CD14-positive monocyte (primary cell): ENCODE measurements around the gene RIMBP2. TPM values are rescaled to one million over a fixed set of nuclear protein-coding genes. Genes with fewer than 3 reads are reported as not detected.

Experiments used
- DNase-seq, 3 donors: peaks; one replicate each; pipeline ENCODE4 v3.0.0-alpha.2; 2011 to 2022
- H2AFZ ChIP-seq: 2 replicates; pipeline ENCODE4 v1.6.0; 2012; ENCODE audit warnings: mild to moderate bottlenecking, low read depth, low read length, inconsistent platforms; ENCODE audit not compliant: insufficient read depth, poor library complexity, severe bottlenecking
- H3K27ac ChIP-seq, 2 donors: 1 replicate in 1 of 2; 2 replicates in 1 of 2; pipeline ENCODE4 v1.5.1; 2012 to 2013; ENCODE audit warnings: low read length in 2 of 2, control low read depth in 1 of 2, inconsistent platforms in 1 of 2, low read depth in 1 of 2, mild to moderate bottlenecking in 1 of 2
- H3K27me3 ChIP-seq, 2 donors: one replicate each; pipeline versions ENCODE4 v1.6.0 to v1.6.1; 2011 to 2013; ENCODE audit warnings: low read length in 2 of 2; ENCODE audit not compliant: control insufficient read depth in 2 of 2, insufficient read depth in 2 of 2
- H3K36me3 ChIP-seq, 2 donors: replicated peaks in 1 of 2; 1 replicate in 1 of 2; 2 replicates in 1 of 2; pipeline versions ENCODE4 v1.5.1 to v1.6.1; 2012 to 2013; ENCODE audit warnings: low read length in 2 of 2, control low read depth in 1 of 2, inconsistent platforms in 1 of 2, mild to moderate bottlenecking in 1 of 2; ENCODE audit not compliant: insufficient read depth in 2 of 2, control insufficient read depth in 1 of 2
- H3K4me1 ChIP-seq, 2 donors: 1 replicate in 1 of 2; 2 replicates in 1 of 2; pipeline versions ENCODE4 v1.5.1 to v1.6.1; 2012 to 2013; ENCODE audit warnings: low read length in 2 of 2, control low read depth in 1 of 2, inconsistent platforms in 1 of 2, mild to moderate bottlenecking in 1 of 2, moderate library complexity in 1 of 2; ENCODE audit not compliant: insufficient read depth in 2 of 2, control insufficient read depth in 1 of 2
- H3K4me2 ChIP-seq: replicated peaks from 2 replicates; pipeline ENCODE3; 2012; ENCODE audit warnings: low read length, moderate library complexity, mild to moderate bottlenecking; ENCODE audit not compliant: poor library complexity, severe bottlenecking; ENCODE audit errors: extremely low read depth
- H3K4me3 ChIP-seq, 3 experiments: fragments of 200-600 bp in 1 of 3; sonication (generic) in 1 of 3; replicated peaks in 1 of 3; 1 replicate in 2 of 3; 2 replicates in 1 of 3; pipeline ENCODE4 v1.5.1; 2011 to 2013; ENCODE audit warnings: low read length in 3 of 3, mild to moderate bottlenecking in 3 of 3, control low read depth in 2 of 3, low read depth in 2 of 3, inconsistent platforms in 1 of 3, moderate library complexity in 1 of 3
- H3K79me2 ChIP-seq: 2 replicates; pipeline ENCODE4 v1.6.0; 2012; ENCODE audit warnings: mild to moderate bottlenecking, control low read depth, inconsistent platforms, low read length, moderate library complexity; ENCODE audit not compliant: insufficient read depth
- H3K9ac ChIP-seq: 2 replicates; pipeline ENCODE4 v1.6.0; 2017; ENCODE audit warnings: low read length, mild to moderate bottlenecking; ENCODE audit not compliant: insufficient read depth, poor library complexity, severe bottlenecking
- H3K9me3 ChIP-seq, 2 donors: replicated peaks in 1 of 2; 1 replicate in 1 of 2; 2 replicates in 1 of 2; pipeline versions ENCODE4 v1.5.1 to v1.6.1; 2012 to 2013; ENCODE audit warnings: low read length in 2 of 2, control low read depth in 1 of 2; ENCODE audit not compliant: control insufficient read depth in 1 of 2, insufficient read depth in 1 of 2
- H4K20me1 ChIP-seq: 2 replicates; pipeline ENCODE4 v1.6.0; 2012; ENCODE audit warnings: mild to moderate bottlenecking, low read length, control low read depth, moderate library complexity; ENCODE audit not compliant: insufficient read depth
- H3K27ac Mint-ChIP-seq, 7 donors: one replicate each; pipeline ENCODE4 v1.8.0; 2020; ENCODE audit warnings: mild to moderate bottlenecking in 7 of 7, mixed read lengths in 7 of 7, moderate library complexity in 6 of 7, inconsistent platforms in 2 of 7
- H3K27me3 Mint-ChIP-seq, 3 donors: one replicate each; pipeline ENCODE4 v1.8.0; 2021 to 2022; ENCODE audit warnings: low read depth in 3 of 3, mild to moderate bottlenecking in 3 of 3, mixed read lengths in 3 of 3, moderate library complexity in 3 of 3, inconsistent platforms in 1 of 3
- H3K36me3 Mint-ChIP-seq, 2 donors: one replicate each; pipeline ENCODE4 v1.8.0; 2020; ENCODE audit warnings: mixed read lengths in 2 of 2, inconsistent platforms in 1 of 2, mild to moderate bottlenecking in 1 of 2
- H3K4me1 Mint-ChIP-seq: one replicate; pipeline ENCODE4 v1.8.0; 2020; ENCODE audit warnings: mild to moderate bottlenecking, mixed read lengths
- H3K4me3 Mint-ChIP-seq, 2 donors: one replicate each; pipeline ENCODE4 v1.8.0; 2020; ENCODE audit warnings: mild to moderate bottlenecking in 2 of 2, mixed read lengths in 2 of 2, moderate library complexity in 1 of 2
- H3K9me3 Mint-ChIP-seq, 7 donors: one replicate each; pipeline ENCODE4 v1.8.0; 2020 to 2022; ENCODE audit warnings: mixed read lengths in 7 of 7, mild to moderate bottlenecking in 6 of 7, moderate library complexity in 6 of 7, inconsistent platforms in 2 of 7
- WGBS: methylation state at CpG from one replicate; pipeline ENCODE4 v1.1.5; 2013; ENCODE audit warnings: missing lambda C conversion rate; ENCODE audit not compliant: insufficient coverage; 5-methylcytosine and 5-hydroxymethylcytosine counted together
- intact Hi-C, 2 donors: fragments of 100-400 bp; cut with micrococcal nuclease; formaldehyde crosslinking; loops; one replicate each; pipeline versions ENCODE4 v1.15.0 to v1.15.1; 2023
- polyA plus RNA-seq, 3 donors: library from polyadenylated mRNA; depleted of rRNA in 1 of 3; unstranded in 2 of 3; stranded (reverse) in 1 of 3; fragments of 300-500 nt in 2 of 3; fragments of >200 nt in 1 of 3; fragmentation: Illumina TruSeq in 2 of 3; gene quantifications; 1 replicate in 2 of 3; 2 replicates in 1 of 3; pipeline ENCODE4 v1.2.3, GENCODE V29; 2012 to 2021
- TF ChIP-seq, protein P1 (sequence below): fragments of 200-600 bp; IDR thresholded peaks from one replicate; pipeline ENCODE4 v1.8.0; 2022; ENCODE audit warnings: antibody characterized with exemption, mild to moderate bottlenecking

Gene RIMBP2
- polyA plus RNA-seq, 3 donors: not detected

- Histone ChIP-seq H3K4me1 (no peaks in the 10 kb centered on the region), H2AFZ (no peak overlapping the region), H3K4me3 (no peak overlapping the region), H3K79me2 (no peaks in the 10 kb centered on the region), H3K36me3 (no peaks in the 10 kb centered on the region), H4K20me1 (no peaks in the 10 kb centered on the region), H3K9me3 (no peaks in the 10 kb centered on the region), H3K9ac (no peak overlapping the region), H3K27me3 (no peaks in the 10 kb centered on the region), H3K27ac (no peak overlapping the region), H3K4me2 (no peak overlapping the region)
- Mint-ChIP-seq H3K9me3 (peaks cover 0 to 2% (median 0%) of the 10 kb centered on the region in 7 donors), H3K4me1 (no peaks in the 10 kb centered on the region), H3K4me3 (no peak overlapping the region), H3K27me3 (peaks cover 1 to 7% (median 2%) of the 10 kb centered on the region in 3 donors), H3K36me3 (no peaks in the 10 kb centered on the region), H3K27ac (no peak overlapping the region)
- DNase-seq: no peak
- intact Hi-C loops: no loop called here
- TF ChIP-seq, protein P1, sequence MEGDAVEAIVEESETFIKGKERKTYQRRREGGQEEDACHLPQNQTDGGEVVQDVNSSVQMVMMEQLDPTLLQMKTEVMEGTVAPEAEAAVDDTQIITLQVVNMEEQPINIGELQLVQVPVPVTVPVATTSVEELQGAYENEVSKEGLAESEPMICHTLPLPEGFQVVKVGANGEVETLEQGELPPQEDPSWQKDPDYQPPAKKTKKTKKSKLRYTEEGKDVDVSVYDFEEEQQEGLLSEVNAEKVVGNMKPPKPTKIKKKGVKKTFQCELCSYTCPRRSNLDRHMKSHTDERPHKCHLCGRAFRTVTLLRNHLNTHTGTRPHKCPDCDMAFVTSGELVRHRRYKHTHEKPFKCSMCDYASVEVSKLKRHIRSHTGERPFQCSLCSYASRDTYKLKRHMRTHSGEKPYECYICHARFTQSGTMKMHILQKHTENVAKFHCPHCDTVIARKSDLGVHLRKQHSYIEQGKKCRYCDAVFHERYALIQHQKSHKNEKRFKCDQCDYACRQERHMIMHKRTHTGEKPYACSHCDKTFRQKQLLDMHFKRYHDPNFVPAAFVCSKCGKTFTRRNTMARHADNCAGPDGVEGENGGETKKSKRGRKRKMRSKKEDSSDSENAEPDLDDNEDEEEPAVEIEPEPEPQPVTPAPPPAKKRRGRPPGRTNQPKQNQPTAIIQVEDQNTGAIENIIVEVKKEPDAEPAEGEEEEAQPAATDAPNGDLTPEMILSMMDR: no peak
- 88% methylated on average over 4 of the region's 8 CpGs for WGBS
These were observed 220.9 kb downstream of the RIMBP2 start for GRCh38 chr12:130495156-130495555.

DNA sequence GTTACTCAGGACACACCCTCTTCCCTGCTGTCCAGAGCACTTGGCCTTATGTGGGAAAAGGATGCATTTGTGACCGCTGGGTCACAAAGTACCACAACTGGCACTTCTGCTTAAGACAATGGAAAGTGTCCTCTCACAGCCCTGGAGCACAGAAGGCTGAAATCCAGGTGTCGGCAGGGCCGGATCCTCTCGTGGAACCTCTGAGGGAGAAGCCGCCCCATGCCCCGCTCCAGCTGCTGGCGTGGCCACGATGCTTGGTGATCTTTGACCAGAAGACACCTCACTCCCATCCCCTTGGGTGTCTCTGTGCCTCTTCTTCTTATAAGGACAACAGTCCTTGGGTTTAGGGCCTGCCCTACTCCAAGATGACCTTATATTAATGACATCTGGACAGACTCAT lies 221.4 kb downstream of the RIMBP2 start:
- Histone ChIP-seq H3K4me1 (no peaks in the 10 kb centered on the region), H2AFZ (no peak overlapping the region), H3K36me3 (no peaks in the 10 kb centered on the region), H3K9ac (no peak overlapping the region), H3K79me2 (no peaks in the 10 kb centered on the region), H4K20me1 (no peaks in the 10 kb centered on the region), H3K27me3 (no peaks in the 10 kb centered on the region), H3K27ac (no peak overlapping the region), H3K9me3 (no peaks in the 10 kb centered on the region), H3K4me3 (no peak overlapping the region), H3K4me2 (no peak overlapping the region)
- Mint-ChIP-seq H3K36me3 (no peaks in the 10 kb centered on the region), H3K9me3 (peaks cover 0 to 3% (median 0%) of the 10 kb centered on the region in 7 donors), H3K27ac (no peak overlapping the region), H3K27me3 (peaks cover 1 to 7% (median 2%) of the 10 kb centered on the region in 3 donors), H3K4me3 (no peak overlapping the region), H3K4me1 (no peaks in the 10 kb centered on the region)
- WGBS: 92% methylated on average over 8 of the region's 8 CpGs
- intact Hi-C loops: no loop called here
- TF ChIP-seq, protein P1: no peak
- DNase-seq: no peak
